LNCAP (cell line): ENCODE measurements around the gene RGS5.

Experiments
- CTCF ChIP-seq: fragments of 450-650 bp; IDR thresholded peaks from 2 replicates; pipeline ENCODE4 v1.5.1; 2017; ENCODE audit warnings: mild to moderate bottlenecking

RGS5 gene

DNA sequence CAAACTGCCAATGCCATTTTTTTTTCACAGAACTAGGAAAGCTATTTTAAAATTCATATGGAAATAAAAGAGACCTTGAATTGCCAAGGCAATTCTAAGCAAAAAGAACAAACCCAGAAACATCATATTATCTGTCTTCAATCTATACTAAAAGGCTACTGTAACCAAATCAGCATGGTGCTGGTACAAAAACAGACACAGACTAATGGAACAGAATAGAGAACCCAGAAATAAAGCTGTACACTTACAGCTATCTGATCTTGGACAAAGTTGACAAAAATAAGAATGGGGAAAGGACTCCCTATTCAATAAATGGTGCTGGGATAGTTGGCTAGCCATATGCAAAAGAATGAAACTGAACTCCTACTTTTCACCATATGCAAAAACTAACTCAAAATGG lies 83.0 kb downstream of the RGS5 start:
- TF ChIP-seq CTCF, result no peak

DNA sequence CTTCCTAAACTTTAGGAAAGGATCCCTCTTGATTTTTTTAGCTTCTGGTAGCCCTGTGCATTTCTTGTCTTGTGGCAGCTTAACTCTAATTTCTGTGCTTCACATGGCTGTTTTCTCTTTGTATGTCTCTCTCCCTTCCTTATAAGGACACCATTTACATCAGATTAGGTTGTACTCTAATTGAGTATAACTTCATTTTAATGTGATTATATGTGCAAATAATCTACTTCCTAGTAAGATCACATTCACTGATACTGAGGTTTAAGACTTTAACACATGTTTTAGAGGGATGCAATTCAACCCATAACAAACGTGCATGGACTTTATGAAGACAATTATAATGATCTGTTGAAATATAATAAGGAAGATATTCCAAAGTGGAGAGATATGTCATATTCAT lies 86.8 kb downstream of the RGS5 start:
- no peak for TF ChIP-seq CTCF

GRCh38 chr1:163107655-163108054 lies 95.1 kb downstream of the RGS5 start:
- TF ChIP-seq CTCF, result no peak

DNA sequence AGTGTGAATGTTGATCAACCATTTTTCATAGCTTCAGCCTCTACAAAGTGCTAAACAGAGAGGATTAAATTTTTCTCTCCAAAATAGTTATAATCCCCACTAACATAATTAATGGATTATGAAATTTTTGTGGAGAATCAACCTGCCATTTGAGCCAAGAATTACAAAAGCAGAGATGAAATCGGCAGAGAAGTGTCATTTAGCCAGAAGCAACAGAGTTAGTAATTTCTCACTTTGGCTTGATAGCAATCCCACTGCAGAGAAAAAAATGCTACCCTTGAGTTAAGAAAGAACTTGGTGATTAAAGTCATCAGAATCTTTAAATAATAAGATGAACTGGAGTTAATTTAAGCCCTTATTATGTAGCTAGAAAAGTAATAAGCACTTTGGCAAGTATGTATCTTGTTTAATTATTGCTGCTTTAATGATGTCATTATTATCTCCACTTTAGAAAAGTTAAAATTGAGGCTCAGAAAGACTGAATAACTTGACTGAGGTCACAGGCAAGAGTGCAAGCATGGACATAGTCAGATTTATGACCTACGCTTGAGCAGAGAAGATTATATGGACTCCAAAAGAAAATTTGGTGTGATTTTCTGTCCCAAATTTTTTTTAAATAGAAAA lies 96.2 kb downstream of the RGS5 start:
- TF ChIP-seq CTCF, result no peak

GRCh38 chr1:163104385-163105099 lies 98.2 kb downstream of the RGS5 start:
- TF ChIP-seq CTCF, result no peak

GRCh38 chr1:163102590-163102989 lies 100.1 kb downstream of the RGS5 start:
- TF ChIP-seq CTCF, result no peak

DNA sequence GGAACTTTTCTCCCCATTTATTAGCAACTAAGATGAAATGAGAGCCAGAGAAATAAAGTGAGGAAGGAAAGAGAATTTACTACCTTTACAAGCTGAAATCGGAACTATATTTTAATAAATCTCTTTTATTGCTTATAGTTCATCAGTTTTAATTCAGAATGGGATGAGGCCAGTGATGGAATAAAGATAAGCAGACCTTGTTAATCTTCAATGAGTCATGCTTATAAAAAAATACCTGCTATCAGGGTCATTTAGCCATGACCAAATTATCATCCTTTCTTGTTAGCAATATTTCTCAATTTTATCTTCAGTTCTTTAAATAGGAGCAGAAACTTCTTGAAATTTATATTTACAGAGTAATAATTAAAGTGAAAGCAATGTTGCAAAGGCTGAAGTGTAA lies 107.5 kb downstream of the RGS5 start:
- TF ChIP-seq CTCF, result no peak
